PC-3 (cell line): ENCODE measurements around the gene GALNT14. TPM values are rescaled to one million over a fixed set of nuclear protein-coding genes. Genes with fewer than 3 reads are reported as not detected.
A peak's percentile ranks its signal among the peaks of the same experiment; 100 is the strongest.

Experiments
- ATAC-seq: fragments of 200-7000 bp; cut with Tn5 transposase; 2 replicates; pipeline ENCODE4 v1.9.1; 2020; ENCODE audit warnings: mild to moderate bottlenecking, moderate library complexity
- BruUV-seq: library from RNA; stranded (reverse); fragments of 400-500 nt; replicated peaks from 2 replicates; lab custom pipeline; 2021; lab: Mats Ljungman, UMichigan
- CTCF ChIA-PET: fragments of 300-600 bp; sonication (Branson Sonifier 250); formaldehyde crosslinking; loops from one replicate; lab custom pipeline; 2022; ENCODE audit warnings: antibody characterized with exemption; lab: Charles Lee
- POLR2A ChIA-PET: fragments of 300-600 bp; sonication (Branson Sonifier 250); formaldehyde crosslinking; loops from one replicate; lab custom pipeline; 2022; ENCODE audit warnings: antibody characterized with exemption; ENCODE audit not compliant: unreplicated experiment; lab: Charles Lee
- DNase-seq: peaks from one replicate; pipeline ENCODE4 v3.0.0-alpha.2; 2015
- H2AFZ ChIP-seq: fragments of 300-600 bp; sonication (generic); 2 replicates; pipeline ENCODE4 v1.6.0; 2016; ENCODE audit warnings: antibody characterized with exemption, low read length
- H3F3A ChIP-seq: fragments of 300-600 bp; sonication (generic); one replicate; pipeline ENCODE4 v1.6.0; 2017; ENCODE audit warnings: antibody characterized with exemption, low read length, control low read depth, mild to moderate bottlenecking; ENCODE audit not compliant: unreplicated experiment
- H3K27ac ChIP-seq: fragments of 300-600 bp; sonication (generic); 2 replicates; pipeline ENCODE4 v1.5.1; 2016; ENCODE audit warnings: mild to moderate bottlenecking, low read length
- H3K27me3 ChIP-seq: fragments of 300-600 bp; sonication (generic); 2 replicates; pipeline ENCODE4 v1.6.1; 2016; ENCODE audit warnings: low read length, mixed read lengths
- H3K36me3 ChIP-seq: fragments of 300-600 bp; sonication (generic); 2 replicates; pipeline ENCODE4 v1.6.1; 2016; ENCODE audit warnings: low read depth, mixed run types, low read length, mixed read lengths
- H3K4me1 ChIP-seq: fragments of 300-600 bp; sonication (generic); 2 replicates; pipeline ENCODE4 v1.5.1; 2016; ENCODE audit warnings: low read length; ENCODE audit not compliant: insufficient read depth
- H3K4me2 ChIP-seq: fragments of 300-600 bp; sonication (generic); 2 replicates; pipeline ENCODE4 v1.6.0; 2016; ENCODE audit warnings: low read length
- H3K4me3 ChIP-seq: fragments of 300-600 bp; sonication (generic); 2 replicates; pipeline ENCODE4 v1.5.1; 2016; ENCODE audit warnings: mild to moderate bottlenecking, low read length, mixed read lengths
- H3K79me2 ChIP-seq: fragments of 300-600 bp; sonication (generic); 2 replicates; pipeline ENCODE4 v1.6.1; 2017; ENCODE audit warnings: low read length, mixed read lengths
- H3K9ac ChIP-seq: fragments of 300-600 bp; sonication (generic); 2 replicates; pipeline ENCODE4 v1.6.0; 2016; ENCODE audit warnings: mild to moderate bottlenecking, low read length
- H3K9me2 ChIP-seq: fragments of 300-600 bp; sonication (generic); replicated peaks from 2 replicates; pipeline ENCODE4 v1.6.1; 2016; ENCODE audit warnings: mixed run types, low read length, mixed read lengths
- H3K9me3 ChIP-seq: fragments of 300-600 bp; sonication (generic); 2 replicates; pipeline ENCODE4 v1.6.1; 2016; ENCODE audit warnings: low read length, mixed read lengths
- H4K20me1 ChIP-seq: fragments of 300-600 bp; sonication (generic); 2 replicates; pipeline ENCODE4 v1.6.1; 2016; ENCODE audit warnings: low read length, mixed read lengths
- EZH2 ChIP-seq: fragments of 300-600 bp; sonication (generic); IDR thresholded peaks from one replicate; pipeline ENCODE4 v1.6.1; 2017; ENCODE audit warnings: antibody characterized with exemption, mild to moderate bottlenecking, low read length; ENCODE audit not compliant: unreplicated experiment
- EZH2phosphoT487 ChIP-seq: fragments of 300-600 bp; sonication (generic); IDR thresholded peaks from 2 replicates; pipeline ENCODE4 v1.6.1; 2018; ENCODE audit warnings: mild to moderate bottlenecking, antibody characterized with exemption, low read length, borderline replicate concordance
- intact Hi-C: fragments of 100-400 bp; cut with micrococcal nuclease; formaldehyde crosslinking; loops from 2 replicates; pipeline ENCODE4 v1.9.0; 2023
- total RNA-seq: library from RNA; depleted of rRNA; stranded (reverse); fragments of >200 nt; gene quantifications from 2 replicates; pipeline ENCODE4 v1.2.3, GENCODE V29; 2014
- TF ChIP-seq, protein P1 (sequence below): fragments of 300-600 bp; sonication (generic); conservative IDR thresholded peaks from 2 replicates; pipeline ENCODE4 v1.5.1; 2017; ENCODE audit warnings: antibody characterized with exemption, low read depth, mild to moderate bottlenecking, low read length

GALNT14 gene
- total RNA-seq, 1 experiment from 2014 or later, result 10.2 TPM

DNA sequence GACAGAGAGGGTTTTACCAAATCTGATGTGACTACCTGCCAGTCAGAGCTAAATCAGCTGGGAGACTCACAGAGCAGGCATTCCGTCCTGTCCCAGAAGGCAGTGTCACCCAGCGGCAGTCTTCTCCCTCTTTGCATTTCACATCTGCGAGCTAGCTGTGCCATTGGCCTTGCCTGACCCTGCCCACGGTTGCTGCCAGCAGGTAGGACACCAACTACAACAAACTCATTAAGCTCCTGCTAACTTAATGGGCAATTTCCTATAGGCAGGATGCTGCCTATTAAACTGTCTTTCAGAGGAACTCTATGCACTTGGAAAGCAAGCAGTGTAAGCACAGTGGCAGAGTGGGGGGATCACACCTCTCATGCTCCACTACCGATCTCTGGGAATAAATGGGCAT lies 214.6 kb downstream of the GALNT14 start:
- TF ChIP-seq EZH2phosphoT487 (no peak), EZH2 (no peak)
- TF ChIP-seq, protein P1, sequence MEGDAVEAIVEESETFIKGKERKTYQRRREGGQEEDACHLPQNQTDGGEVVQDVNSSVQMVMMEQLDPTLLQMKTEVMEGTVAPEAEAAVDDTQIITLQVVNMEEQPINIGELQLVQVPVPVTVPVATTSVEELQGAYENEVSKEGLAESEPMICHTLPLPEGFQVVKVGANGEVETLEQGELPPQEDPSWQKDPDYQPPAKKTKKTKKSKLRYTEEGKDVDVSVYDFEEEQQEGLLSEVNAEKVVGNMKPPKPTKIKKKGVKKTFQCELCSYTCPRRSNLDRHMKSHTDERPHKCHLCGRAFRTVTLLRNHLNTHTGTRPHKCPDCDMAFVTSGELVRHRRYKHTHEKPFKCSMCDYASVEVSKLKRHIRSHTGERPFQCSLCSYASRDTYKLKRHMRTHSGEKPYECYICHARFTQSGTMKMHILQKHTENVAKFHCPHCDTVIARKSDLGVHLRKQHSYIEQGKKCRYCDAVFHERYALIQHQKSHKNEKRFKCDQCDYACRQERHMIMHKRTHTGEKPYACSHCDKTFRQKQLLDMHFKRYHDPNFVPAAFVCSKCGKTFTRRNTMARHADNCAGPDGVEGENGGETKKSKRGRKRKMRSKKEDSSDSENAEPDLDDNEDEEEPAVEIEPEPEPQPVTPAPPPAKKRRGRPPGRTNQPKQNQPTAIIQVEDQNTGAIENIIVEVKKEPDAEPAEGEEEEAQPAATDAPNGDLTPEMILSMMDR, result no peak
- Histone ChIP-seq H3K9ac (no peak overlapping the region), H2AFZ (no peak overlapping the region), H3K9me3 (no peaks in the 10 kb centered on the region), H4K20me1 (no peaks in the 10 kb centered on the region), H3F3A (no peaks in the 10 kb centered on the region), H3K27ac (no peak overlapping the region), H3K9me2 (no peaks in the 10 kb centered on the region), H3K79me2 (no peaks in the 10 kb centered on the region), H3K4me3 (no peak overlapping the region), H3K36me3 (no peaks in the 10 kb centered on the region), H3K27me3 (peaks cover 24% of the 10 kb centered on the region; the same call in 1 of the 2 replicates), H3K4me1 (no peaks in the 10 kb centered on the region), H3K4me2 (no peak overlapping the region)
- ATAC-seq, result no peak
- CTCF ChIA-PET, result no interaction called here
- DNase-seq, result no peak
- no TSS peak for BruUV-seq
- POLR2A ChIA-PET, result no interaction called here
- intact Hi-C loops, result no loop called here

DNA sequence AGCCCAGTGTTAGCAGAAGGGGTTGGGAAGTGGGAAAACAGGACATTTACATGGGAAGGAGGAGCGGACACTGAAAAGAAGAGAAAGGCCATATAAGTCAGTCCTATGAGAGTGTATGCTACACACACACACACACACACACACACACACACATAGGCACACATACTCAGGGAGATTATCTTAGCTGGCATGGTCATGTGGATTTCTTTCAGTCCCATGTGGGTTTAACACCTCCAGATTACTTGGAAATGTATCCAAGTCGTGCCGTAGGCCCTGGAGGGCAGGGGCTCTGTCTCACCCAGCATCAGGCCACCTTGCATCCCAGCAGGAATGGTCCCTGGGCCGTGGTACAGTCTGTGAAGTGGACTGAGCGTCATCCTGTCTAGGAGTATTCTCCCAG lies 217.7 kb downstream of the GALNT14 start:
- Histone ChIP-seq H2AFZ (no peak overlapping the region), H3K9ac (no peak overlapping the region), H3K4me1 (no peaks in the 10 kb centered on the region), H3K79me2 (no peaks in the 10 kb centered on the region), H3K27me3 (peaks cover 19% of the 10 kb centered on the region; the same call in 1 of the 2 replicates), H3K9me3 (no peaks in the 10 kb centered on the region), H3K9me2 (no peaks in the 10 kb centered on the region), H4K20me1 (no peaks in the 10 kb centered on the region), H3K4me3 (no peak overlapping the region), H3K27ac (no peak overlapping the region), H3K36me3 (no peaks in the 10 kb centered on the region), H3K4me2 (no peak overlapping the region), H3F3A (no peaks in the 10 kb centered on the region)
- ChIA-PET POLR2A (no interaction called here), CTCF (no interaction called here)
- intact Hi-C loops, result no loop called here
- DNase-seq (no peak), ATAC-seq (no peak)
- BruUV-seq, result no TSS peak
- TF ChIP-seq, protein P1, result no peak
- no peak for TF ChIP-seq EZH2
- no peak for TF ChIP-seq EZH2phosphoT487

DNA sequence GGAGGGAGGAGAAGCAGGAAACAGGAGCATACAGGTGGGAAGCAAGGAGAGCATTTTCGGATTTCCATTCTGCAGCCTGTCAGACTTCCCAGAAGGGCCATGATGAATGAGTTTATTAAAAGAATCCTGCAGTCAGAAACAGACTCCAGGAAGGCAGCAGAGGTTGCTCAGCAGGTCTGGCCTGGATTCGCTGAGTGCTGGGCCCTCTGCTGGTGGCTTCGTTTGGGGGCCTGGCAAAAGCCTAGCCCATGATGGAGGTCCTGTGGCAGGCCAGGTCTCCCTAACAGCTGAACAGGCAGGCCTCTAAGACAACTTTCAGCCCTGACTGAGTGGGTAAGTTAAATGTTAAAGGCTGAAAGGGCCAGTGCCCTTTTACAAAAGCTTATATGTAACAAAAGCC lies 222.8 kb downstream of the GALNT14 start:
- POLR2A ChIA-PET, result no interaction called here

More for the DNA sequence above, 222.8 kb downstream of the GALNT14 start:
- H3K36me3 ChIP-seq, result no peaks in the 10 kb centered on the region
- no peak overlapping the region for H3K9ac ChIP-seq
- CTCF ChIA-PET, result no interaction called here
- H3F3A ChIP-seq, result no peaks in the 10 kb centered on the region
- no peaks in the 10 kb centered on the region for H4K20me1 ChIP-seq
- ATAC-seq, result no peak; the same call in 1 of the 2 replicates
- no peak overlapping the region for H2AFZ ChIP-seq
- H3K9me3 ChIP-seq, result no peaks in the 10 kb centered on the region
- no peak overlapping the region for H3K4me3 ChIP-seq
- no TSS peak for BruUV-seq
- no peaks in the 10 kb centered on the region for H3K4me1 ChIP-seq
- peak; percentile 56 for DNase-seq
- no peak overlapping the region for H3K4me2 ChIP-seq
- no peaks in the 10 kb centered on the region for H3K79me2 ChIP-seq
- H3K9me2 ChIP-seq, result no peaks in the 10 kb centered on the region
- intact Hi-C loops, result no loop called here
- H3K27ac ChIP-seq, result no peak overlapping the region
- H3K27me3 ChIP-seq, result 0 out of 2 replicates have a peak, but pooled peaks cover 4% of the 10 kb centered on the region
- TF ChIP-seq EZH2phosphoT487 (no peak), EZH2 (no peak)
- TF ChIP-seq, protein P1, result peak; percentile 56
